Suprapubic skin (tissue), 4 donors: ENCODE results near the gene PAQR5.
"Not testable (repeated sequence)": the region's sequence is repeated elsewhere in the genome, so short reads cannot be mapped to it uniquely, and the experiment has no call there.

Source experiments
- POLR2A ChIP-seq, 2 donors: fragments of 450-650 bp; IDR thresholded peaks; one replicate each; pipeline ENCODE4 v1.6.1; 2017; ENCODE audit warnings: antibody characterized with exemption in 2 of 2, mild to moderate bottlenecking in 2 of 2, moderate library complexity in 2 of 2
- POLR2AphosphoS5 ChIP-seq, 3 donors: sonication (generic); formaldehyde crosslinking; IDR thresholded peaks; one replicate each; pipeline ENCODE4 v1.6.1; 2017; ENCODE audit warnings: antibody characterized with exemption in 3 of 3
- TF ChIP-seq, protein P1 (sequence below), 2 donors: fragments of 200-600 bp in 1 of 2; fragments of 450-650 bp in 1 of 2; sonication (generic) in 1 of 2; IDR thresholded peaks; one replicate each; pipeline ENCODE4 v1.5.1; 2016 to 2019; ENCODE audit warnings: antibody characterized with exemption in 2 of 2, mild to moderate bottlenecking in 1 of 2, moderate library complexity in 1 of 2

GRCh38 chr15:69302087-69302486, 3.4 kb downstream of the PAQR5 start:
- TF ChIP-seq, protein P1, sequence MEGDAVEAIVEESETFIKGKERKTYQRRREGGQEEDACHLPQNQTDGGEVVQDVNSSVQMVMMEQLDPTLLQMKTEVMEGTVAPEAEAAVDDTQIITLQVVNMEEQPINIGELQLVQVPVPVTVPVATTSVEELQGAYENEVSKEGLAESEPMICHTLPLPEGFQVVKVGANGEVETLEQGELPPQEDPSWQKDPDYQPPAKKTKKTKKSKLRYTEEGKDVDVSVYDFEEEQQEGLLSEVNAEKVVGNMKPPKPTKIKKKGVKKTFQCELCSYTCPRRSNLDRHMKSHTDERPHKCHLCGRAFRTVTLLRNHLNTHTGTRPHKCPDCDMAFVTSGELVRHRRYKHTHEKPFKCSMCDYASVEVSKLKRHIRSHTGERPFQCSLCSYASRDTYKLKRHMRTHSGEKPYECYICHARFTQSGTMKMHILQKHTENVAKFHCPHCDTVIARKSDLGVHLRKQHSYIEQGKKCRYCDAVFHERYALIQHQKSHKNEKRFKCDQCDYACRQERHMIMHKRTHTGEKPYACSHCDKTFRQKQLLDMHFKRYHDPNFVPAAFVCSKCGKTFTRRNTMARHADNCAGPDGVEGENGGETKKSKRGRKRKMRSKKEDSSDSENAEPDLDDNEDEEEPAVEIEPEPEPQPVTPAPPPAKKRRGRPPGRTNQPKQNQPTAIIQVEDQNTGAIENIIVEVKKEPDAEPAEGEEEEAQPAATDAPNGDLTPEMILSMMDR (IDR thresholded peaks at IDR 0.05) = not testable (repeated sequence)
- not testable (repeated sequence) for TF ChIP-seq POLR2AphosphoS5, POLR2A (IDR thresholded peaks at IDR 0.05)
